HepG2 (cell line): ENCODE results near the gene PDLIM5. TPM values are rescaled to one million over a fixed set of nuclear protein-coding genes. Genes with fewer than 3 reads are reported as not detected.

Experiments used
- DR1 ChIP-seq: sonication (generic); formaldehyde crosslinking; IDR thresholded peaks from 2 replicates; pipeline ENCODE4 v1.8.0; 2021; ENCODE audit warnings: mild to moderate bottlenecking, missing genetic modification reagents, inconsistent platforms
- FOXP1 ChIP-seq, 2 experiments: fragments of 450-650 bp in 1 of 2; IDR thresholded peaks; 2 replicates each; pipeline ENCODE4 v1.6.1; 2017 to 2018; ENCODE audit warnings: antibody characterized with exemption in 1 of 2
- FOXP4 ChIP-seq: sonication (generic); formaldehyde crosslinking; IDR thresholded peaks from 2 replicates; pipeline ENCODE4 v1.4.0; 2020; ENCODE audit warnings: missing genetic modification reagents
- KDM3A ChIP-seq: IDR thresholded peaks from 2 replicates; pipeline ENCODE4 v1.6.1; 2018; ENCODE audit warnings: low read depth, missing compliant biosample characterization
- NFATC3 ChIP-seq: sonication (generic); formaldehyde crosslinking; IDR thresholded peaks from 2 replicates; pipeline ENCODE4 v1.5.1; 2020; ENCODE audit warnings: mild to moderate bottlenecking, missing genetic modification reagents
- NONO ChIP-seq, 2 experiments: fragments of 450-650 bp in 1 of 2; sonication (generic) in 1 of 2; formaldehyde crosslinking in 1 of 2; IDR thresholded peaks in 1 of 2; conservative IDR thresholded peaks in 1 of 2; 2 replicates each; pipeline versions ENCODE4 v1.6.1 to v1.8.0; 2017 to 2022; ENCODE audit warnings: mild to moderate bottlenecking in 1 of 2, missing genetic modification reagents in 1 of 2, moderate library complexity in 1 of 2
- NR2F1 ChIP-seq, 2 experiments: fragments of 450-650 bp in 1 of 2; formaldehyde crosslinking in 1 of 2; IDR thresholded peaks; 2 replicates each; pipeline versions ENCODE4 v1.5.0 to v1.6.1; 2016 to 2020; ENCODE audit warnings: mild to moderate bottlenecking in 1 of 2, missing compliant biosample characterization in 1 of 2, missing genetic modification reagents in 1 of 2, moderate library complexity in 1 of 2
- PAX8 ChIP-seq: sonication (generic); formaldehyde crosslinking; IDR thresholded peaks from 2 replicates; pipeline ENCODE4 v1.8.0; 2022; ENCODE audit warnings: mild to moderate bottlenecking, missing genetic modification reagents, borderline replicate concordance
- PAXIP1 ChIP-seq: sonication (generic); formaldehyde crosslinking; conservative IDR thresholded peaks from 2 replicates; pipeline ENCODE4 v1.4.0; 2020; ENCODE audit warnings: mild to moderate bottlenecking, missing genetic modification reagents, moderate library complexity
- SKI ChIP-seq: fragments of 450-650 bp; IDR thresholded peaks from one replicate; pipeline ENCODE4 v1.6.1; 2018; ENCODE audit warnings: mild to moderate bottlenecking; ENCODE audit not compliant: partially characterized antibody
- SOX5 ChIP-seq: IDR thresholded peaks from 2 replicates; pipeline ENCODE4 v1.6.1; 2016; ENCODE audit warnings: borderline replicate concordance
- XBP1 ChIP-seq: sonication (generic); formaldehyde crosslinking; IDR thresholded peaks from 2 replicates; pipeline ENCODE4 v1.5.0; 2020; ENCODE audit warnings: missing genetic modification reagents
- ZNF747 ChIP-seq: sonication (generic); formaldehyde crosslinking; IDR thresholded peaks from 2 replicates; pipeline ENCODE4 v1.8.1; 2023; ENCODE audit warnings: missing genetic modification reagents, mild to moderate bottlenecking, borderline replicate concordance
- ZNF761 ChIP-seq: sonication (generic); formaldehyde crosslinking; conservative IDR thresholded peaks from 2 replicates; pipeline ENCODE4 v1.4.0; 2020; ENCODE audit warnings: mild to moderate bottlenecking, missing genetic modification reagents
- ZNF775 ChIP-seq: sonication (generic); formaldehyde crosslinking; IDR thresholded peaks from 2 replicates; pipeline ENCODE4 v1.4.0; 2020; ENCODE audit warnings: missing genetic modification reagents, mild to moderate bottlenecking, moderate library complexity, borderline replicate concordance
- ZSCAN12 ChIP-seq: sonication (generic); formaldehyde crosslinking; IDR thresholded peaks from 2 replicates; pipeline ENCODE4 v1.9.0; 2021; ENCODE audit warnings: mild to moderate bottlenecking, missing genetic modification reagents
- polyA plus RNA-seq, 8 experiments: library from polyadenylated mRNA; depleted of rRNA in 3 of 8; stranded (reverse) in 7 of 8; unstranded in 1 of 8; fragments of >200 nt; fragmentation: Illumina TruSeq in 4 of 8; extraction: Trizol in 4 of 8; gene quantifications; 2 replicates each; pipeline versions ENCODE4 v1.2.1 to v1.2.3, GENCODE V29; 2011 to 2016; ENCODE audit warnings: low read depth in 4 of 8, missing spikeins in 1 of 8, mixed read lengths in 1 of 8; ENCODE audit not compliant: insufficient read depth in 1 of 8
- total RNA-seq, 5 experiments: library from RNA; depleted of rRNA; stranded (reverse); fragments of >200 nt; fragmentation: Illumina TruSeq; extraction: Trizol; gene quantifications; 2 replicates each; pipeline ENCODE4 v1.2.3, GENCODE V29; 2016; ENCODE audit warnings: low read depth in 1 of 5
- TF ChIP-seq, protein P1 (sequence below): IDR thresholded peaks from 2 replicates; pipeline ENCODE4 v1.6.1; 2016; ENCODE audit warnings: missing compliant biosample characterization, missing genetic modification reagents, borderline replicate concordance
- TF ChIP-seq, protein P2 (sequence below): sonication (generic); formaldehyde crosslinking; IDR thresholded peaks from 2 replicates; pipeline ENCODE4 v1.8.1; 2023; ENCODE audit warnings: mild to moderate bottlenecking, missing genetic modification reagents
- TF ChIP-seq, protein P3 (sequence below): sonication (generic); formaldehyde crosslinking; conservative IDR thresholded peaks from 2 replicates; pipeline ENCODE4 v1.8.0; 2022; ENCODE audit warnings: low read depth, missing genetic modification reagents

The PDLIM5 gene
- total and polyA plus RNA-seq, 2 of the 13 experiments (the other 11 are each of a cell fraction or from before 2014, with no cell fraction given), result 52.8 to 119 TPM

GRCh38 chr4:94428884-94429283 lies 22.9 kb upstream of the PDLIM5 start (continued):
- TF ChIP-seq, protein P1, sequence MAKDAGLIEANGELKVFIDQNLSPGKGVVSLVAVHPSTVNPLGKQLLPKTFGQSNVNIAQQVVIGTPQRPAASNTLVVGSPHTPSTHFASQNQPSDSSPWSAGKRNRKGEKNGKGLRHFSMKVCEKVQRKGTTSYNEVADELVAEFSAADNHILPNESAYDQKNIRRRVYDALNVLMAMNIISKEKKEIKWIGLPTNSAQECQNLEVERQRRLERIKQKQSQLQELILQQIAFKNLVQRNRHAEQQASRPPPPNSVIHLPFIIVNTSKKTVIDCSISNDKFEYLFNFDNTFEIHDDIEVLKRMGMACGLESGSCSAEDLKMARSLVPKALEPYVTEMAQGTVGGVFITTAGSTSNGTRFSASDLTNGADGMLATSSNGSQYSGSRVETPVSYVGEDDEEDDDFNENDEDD (CRISPR knock-in tag), result no peak
- TF ChIP-seq ZNF747 (CRISPR knock-in tag) (no peak), FOXP4 (peak; percentile 89), PAX8 (CRISPR knock-in tag) (no peak), PAXIP1 (CRISPR knock-in tag) (peak; percentile 96), XBP1 (CRISPR knock-in tag) (no peak), NR2F1 (CRISPR knock-in tag; IDR thresholded peaks at IDR 0.05) (no peak), NFATC3 (CRISPR knock-in tag) (no peak), SOX5 (CRISPR knock-in tag) (peak; percentile 77; the same call in 1 of the 2 replicates), ZNF775 (CRISPR knock-in tag) (no peak), DR1 (CRISPR knock-in tag) (no peak), FOXP1 (IDR thresholded peaks at IDR 0.05) (no peak), FOXP1 (CRISPR knock-in tag; IDR thresholded peaks at IDR 0.05) (peak; percentile 87), ZSCAN12 (no peak), SKI (no peak), ZNF761 (CRISPR knock-in tag) (no peak), KDM3A (peak; percentile 19; the same call in 1 of the 2 replicates), NONO (IDR thresholded peaks at IDR 0.05) (no peak), NONO (CRISPR knock-in tag; conservative IDR thresholded peaks at IDR 0.05) (peak; percentile 48; the same call in 1 of the 2 replicates)
- TF ChIP-seq, protein P2, sequence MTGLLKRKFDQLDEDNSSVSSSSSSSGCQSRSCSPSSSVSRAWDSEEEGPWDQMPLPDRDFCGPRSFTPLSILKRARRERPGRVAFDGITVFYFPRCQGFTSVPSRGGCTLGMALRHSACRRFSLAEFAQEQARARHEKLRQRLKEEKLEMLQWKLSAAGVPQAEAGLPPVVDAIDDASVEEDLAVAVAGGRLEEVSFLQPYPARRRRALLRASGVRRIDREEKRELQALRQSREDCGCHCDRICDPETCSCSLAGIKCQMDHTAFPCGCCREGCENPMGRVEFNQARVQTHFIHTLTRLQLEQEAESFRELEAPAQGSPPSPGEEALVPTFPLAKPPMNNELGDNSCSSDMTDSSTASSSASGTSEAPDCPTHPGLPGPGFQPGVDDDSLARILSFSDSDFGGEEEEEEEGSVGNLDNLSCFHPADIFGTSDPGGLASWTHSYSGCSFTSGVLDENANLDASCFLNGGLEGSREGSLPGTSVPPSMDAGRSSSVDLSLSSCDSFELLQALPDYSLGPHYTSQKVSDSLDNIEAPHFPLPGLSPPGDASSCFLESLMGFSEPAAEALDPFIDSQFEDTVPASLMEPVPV (CRISPR knock-in tag), result no peak
- TF ChIP-seq, protein P3, sequence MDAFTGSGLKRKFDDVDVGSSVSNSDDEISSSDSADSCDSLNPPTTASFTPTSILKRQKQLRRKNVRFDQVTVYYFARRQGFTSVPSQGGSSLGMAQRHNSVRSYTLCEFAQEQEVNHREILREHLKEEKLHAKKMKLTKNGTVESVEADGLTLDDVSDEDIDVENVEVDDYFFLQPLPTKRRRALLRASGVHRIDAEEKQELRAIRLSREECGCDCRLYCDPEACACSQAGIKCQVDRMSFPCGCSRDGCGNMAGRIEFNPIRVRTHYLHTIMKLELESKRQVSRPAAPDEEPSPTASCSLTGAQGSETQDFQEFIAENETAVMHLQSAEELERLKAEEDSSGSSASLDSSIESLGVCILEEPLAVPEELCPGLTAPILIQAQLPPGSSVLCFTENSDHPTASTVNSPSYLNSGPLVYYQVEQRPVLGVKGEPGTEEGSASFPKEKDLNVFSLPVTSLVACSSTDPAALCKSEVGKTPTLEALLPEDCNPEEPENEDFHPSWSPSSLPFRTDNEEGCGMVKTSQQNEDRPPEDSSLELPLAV (CRISPR knock-in tag), result no peak
